T-cell (primary cell): Measurements from ENCODE around the gene IL13. TPM values are rescaled to one million over a fixed set of nuclear protein-coding genes. Genes with fewer than 3 reads are reported as not detected.

Experiments
- ATAC-seq, 4 experiments: fragments of 200-7000 bp in 3 of 4; fragments of 150-1000 bp in 1 of 4; cut with Tn5 transposase; replicated peaks in 1 of 4; 1 replicate in 3 of 4; 2 replicates in 1 of 4; pipeline ENCODE4 v1.10.0; 2021; ENCODE audit warnings: moderate library complexity in 3 of 4, mild to moderate bottlenecking in 2 of 4, moderate number of reproducible peaks in 1 of 4
- CTCF ChIA-PET, 2 donors: fragments of 300-600 bp; sonication (Branson Sonifier 250); formaldehyde crosslinking; loops; one replicate each; lab custom pipeline; 2022; ENCODE audit warnings: antibody characterized with exemption in 2 of 2; lab: Charles Lee
- POLR2A ChIA-PET, 2 donors: fragments of 300-600 bp; sonication (Branson Sonifier 250); formaldehyde crosslinking; loops; one replicate each; lab custom pipeline; 2022; ENCODE audit warnings: antibody characterized with exemption in 2 of 2; lab: Charles Lee
- DNase-seq, 35 experiments: peaks; one replicate each; pipeline versions ENCODE4 v3.0.0 to v3.0.0-alpha.2; 2013 to 2023
- H3K27ac ChIP-seq: one replicate; pipeline ENCODE4 v1.5.1; 2013; ENCODE audit warnings: low read length
- H3K27me3 ChIP-seq, 2 experiments: replicated peaks in 1 of 2; 1 replicate in 1 of 2; 2 replicates in 1 of 2; pipeline versions ENCODE4 v1.6.1 to v1.7.0; 2013; ENCODE audit warnings: low read length in 1 of 2, mixed read lengths in 1 of 2; ENCODE audit not compliant: control insufficient read depth in 2 of 2, insufficient read depth in 2 of 2; ENCODE audit errors: extremely low read depth in 1 of 2
- H3K36me3 ChIP-seq, 2 donors: 1 replicate in 1 of 2; 2 replicates in 1 of 2; pipeline versions ENCODE4 v1.6.1 to v1.7.0; 2013; ENCODE audit warnings: low read length in 1 of 2; ENCODE audit not compliant: control insufficient read depth in 2 of 2, insufficient read depth in 1 of 2; ENCODE audit errors: extremely low read depth in 1 of 2
- H3K4me1 ChIP-seq, 2 experiments: 1 replicate in 1 of 2; 2 replicates in 1 of 2; pipeline versions ENCODE4 v1.6.1 to v1.7.0; 2013; ENCODE audit warnings: low read length in 2 of 2, mixed read lengths in 1 of 2; ENCODE audit not compliant: insufficient read depth in 2 of 2, control insufficient read depth in 1 of 2; ENCODE audit errors: extremely low read depth in 1 of 2
- H3K4me3 ChIP-seq, 2 donors: 1 replicate in 1 of 2; 2 replicates in 1 of 2; pipeline versions ENCODE4 v1.5.1 to v1.7.0; 2013; ENCODE audit warnings: mild to moderate bottlenecking in 2 of 2, low read length in 1 of 2, moderate library complexity in 1 of 2; ENCODE audit not compliant: control insufficient read depth in 1 of 2; ENCODE audit errors: extremely low read depth in 1 of 2
- H3K9me3 ChIP-seq: 2 replicates; pipeline ENCODE4 v1.7.0; 2013
- H3K27ac Mint-ChIP-seq, 2 donors: one replicate each; pipeline ENCODE4 v1.8.0; 2020 to 2021; ENCODE audit warnings: mild to moderate bottlenecking in 2 of 2, mixed read lengths in 2 of 2
- H3K27me3 Mint-ChIP-seq, 2 donors: one replicate each; pipeline ENCODE4 v1.8.0; 2021 to 2022; ENCODE audit warnings: mixed read lengths in 2 of 2
- H3K36me3 Mint-ChIP-seq: one replicate; pipeline ENCODE4 v1.8.0; 2021; ENCODE audit warnings: mixed read lengths
- H3K4me1 Mint-ChIP-seq, 3 donors: one replicate each; pipeline ENCODE4 v1.8.0; 2020 to 2022; ENCODE audit warnings: mixed read lengths in 3 of 3, mild to moderate bottlenecking in 1 of 3
- H3K4me3 Mint-ChIP-seq, 3 donors: one replicate each; pipeline ENCODE4 v1.8.0; 2020 to 2022; ENCODE audit warnings: mild to moderate bottlenecking in 3 of 3, mixed read lengths in 3 of 3, moderate library complexity in 3 of 3
- H3K9me3 Mint-ChIP-seq, 3 donors: one replicate each; pipeline ENCODE4 v1.8.0; 2020 to 2022; ENCODE audit warnings: mixed read lengths in 3 of 3
- WGBS: methylation state at CpG from one replicate; pipeline ENCODE4 v1.1.5; 2013; ENCODE audit warnings: missing lambda C conversion rate; ENCODE audit not compliant: insufficient coverage; 5-methylcytosine and 5-hydroxymethylcytosine counted together
- total RNA-seq, 35 experiments: library from RNA in 6 of 35; stranded (reverse) in 6 of 35; fragments of 120-200 nt in 1 of 35; gene quantifications; one replicate each; pipeline versions ENCODE4 v1.2.1 to v1.2.4 and lab custom pipeline; 2013 to 2026

IL13 gene
- total RNA-seq, 5 donors from 2014 or later (not counting 1 experiment from before 2014, with no cell fraction given), result 0.30 to 1.9 (median 0.44) TPM

GRCh38 chr5:132673488-132673887, 15.5 kb downstream of the IL13 start:
- no CpG with 5 or more reads among the region's 1 CpG for WGBS
- peak overlapping the region in 1 of 2 donors; percentile 16 for H3K27ac Mint-ChIP-seq
- H3K4me3 Mint-ChIP-seq, result no peak overlapping the region
- H3K9me3 ChIP-seq, result no peaks in the 10 kb centered on the region
- H3K27me3 ChIP-seq, result peaks cover 0 to 5% of the 10 kb centered on the region in 2 experiments
- H3K9me3 Mint-ChIP-seq, result no peaks in the 10 kb centered on the region
- H3K4me3 ChIP-seq, result no peak overlapping the region
- no peak overlapping the region for H3K27ac ChIP-seq
- H3K27me3 Mint-ChIP-seq, result no peaks in the 10 kb centered on the region
- ATAC-seq (no peak), DNase-seq (no peak)
- POLR2A ChIA-PET, result no interaction called here
- H3K4me1 Mint-ChIP-seq, result peaks cover 0 to 22% (median 0%) of the 10 kb centered on the region in 3 donors
- no peaks in the 10 kb centered on the region for H3K36me3 ChIP-seq
- CTCF ChIA-PET, result no interaction called here
- H3K4me1 ChIP-seq, result peaks cover 0 to 11% of the 10 kb centered on the region in 2 experiments
- H3K36me3 Mint-ChIP-seq, result no peaks in the 10 kb centered on the region

DNA sequence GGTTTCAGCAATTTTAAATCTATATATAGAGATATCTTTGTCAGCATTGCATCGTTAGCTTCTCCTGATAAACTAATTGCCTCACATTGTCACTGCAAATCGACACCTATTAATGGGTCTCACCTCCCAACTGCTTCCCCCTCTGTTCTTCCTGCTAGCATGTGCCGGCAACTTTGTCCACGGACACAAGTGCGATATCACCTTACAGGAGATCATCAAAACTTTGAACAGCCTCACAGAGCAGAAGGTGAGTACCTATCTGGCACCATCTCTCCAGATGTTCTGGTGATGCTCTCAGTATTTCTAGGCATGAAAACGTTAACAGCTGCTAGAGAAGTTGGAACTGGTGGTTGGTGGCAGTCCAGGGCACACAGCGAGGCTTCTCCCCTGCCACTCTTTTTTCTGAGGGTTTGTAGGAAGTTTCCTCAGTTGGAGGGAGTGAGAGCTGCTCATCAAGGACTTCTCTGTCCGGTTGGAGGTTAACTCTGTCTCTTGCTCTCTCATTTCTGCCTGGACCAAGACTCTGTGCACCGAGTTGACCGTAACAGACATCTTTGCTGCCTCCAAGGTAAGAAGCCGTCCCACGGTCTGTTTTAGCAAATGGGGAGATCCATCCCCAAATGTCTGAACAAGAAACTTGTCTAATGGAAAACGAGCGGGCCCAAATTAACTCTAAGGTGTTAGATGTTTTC, 16.1 kb downstream of the IL13 start, which contains the start of gene IL4:
IL4 (plus strand) TSS at position 51 of the 692 bp plus-strand sequence; CDS start at position 113, 62 bp downstream.
- H3K4me1 Mint-ChIP-seq, result peaks cover 0 to 22% (median 0%) of the 10 kb centered on the region in 3 donors
- POLR2A ChIA-PET, result no interaction called here
- Histone ChIP-seq H3K4me3 (no peak within 1 kb of the TSS), H3K36me3 (no peaks in the 10 kb centered on the region), H3K9me3 (no peaks in the 10 kb centered on the region), H3K4me1 (peaks cover 0 to 11% of the 10 kb centered on the region in 2 experiments), H3K27me3 (peaks cover 0 to 5% of the 10 kb centered on the region in 2 experiments), H3K27ac (no peak within 1 kb of the TSS)
- peak within 1 kb of the TSS; percentile 1 to 57 (median 8) for H3K4me3 Mint-ChIP-seq
- no peak for DNase-seq
- H3K36me3 Mint-ChIP-seq, result no peaks in the 10 kb centered on the region
- no peaks in the 10 kb centered on the region for H3K27me3 Mint-ChIP-seq
- ATAC-seq, result no peak
- no peaks in the 10 kb centered on the region for H3K9me3 Mint-ChIP-seq
- peak within 1 kb of the TSS; percentile 16 to 56 for H3K27ac Mint-ChIP-seq
- WGBS, result 68% methylated on average over 8 of the region's 14 CpGs
- CTCF ChIA-PET, result no interaction called here

DNA sequence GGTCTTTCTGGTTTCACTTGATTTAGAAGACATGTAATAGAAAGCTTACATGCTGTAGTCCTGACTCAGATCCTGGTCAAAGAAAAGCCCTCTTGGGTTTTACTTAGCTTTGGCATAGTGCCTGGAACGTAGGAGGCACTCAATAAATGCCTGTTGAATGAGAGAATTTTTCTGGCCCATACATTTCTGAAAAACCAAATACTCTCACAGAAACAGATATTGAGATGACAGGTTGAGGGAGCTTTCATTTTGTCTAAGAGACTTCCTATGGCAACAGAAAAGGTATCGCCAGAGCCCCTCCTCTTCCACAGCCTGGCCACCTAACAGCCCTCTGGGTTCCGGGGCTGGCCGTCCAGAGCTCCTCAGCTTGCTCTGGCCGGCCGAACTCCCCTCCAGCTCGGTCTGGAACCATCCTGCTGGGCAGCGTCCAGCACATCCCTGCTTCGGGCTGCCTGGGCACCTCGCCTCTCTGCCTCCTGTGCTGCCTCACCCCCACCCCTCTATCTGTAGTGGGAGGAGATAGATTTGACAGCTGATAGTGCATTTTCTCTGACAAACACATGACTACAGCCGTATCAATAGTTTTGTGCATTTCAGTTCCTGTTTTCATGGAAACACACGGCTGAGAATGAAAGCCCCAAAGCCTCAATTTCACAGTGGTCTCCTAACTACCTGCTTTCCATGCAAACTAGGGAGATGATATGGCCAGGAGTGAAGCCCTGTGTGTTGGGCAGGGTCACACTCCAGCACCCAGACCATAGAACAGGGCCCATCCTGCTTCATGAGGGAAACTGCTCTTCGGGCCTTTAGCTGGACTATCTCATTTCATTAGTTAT, 16.9 kb downstream of the IL13 start:
- no peak overlapping the region for H3K4me3 ChIP-seq
- H3K4me3 Mint-ChIP-seq, result peak overlapping the region in 2 of 3 donors; percentile 25 to 57
- H3K36me3 ChIP-seq, result no peaks in the 10 kb centered on the region
- no peaks in the 10 kb centered on the region for H3K27me3 Mint-ChIP-seq
- WGBS, result 60% methylated on average over 2 of the region's 13 CpGs
- no peaks in the 10 kb centered on the region for H3K9me3 Mint-ChIP-seq
- H3K4me1 Mint-ChIP-seq, result peaks cover 0 to 22% (median 0%) of the 10 kb centered on the region in 3 donors
- POLR2A ChIA-PET, result no interaction called here
- no peak overlapping the region for H3K27ac ChIP-seq
- H3K36me3 Mint-ChIP-seq, result no peaks in the 10 kb centered on the region
- ATAC-seq (peak in 3 of 4 experiments; percentile 31 to 66 (median 35)), DNase-seq (no peak)
- no peaks in the 10 kb centered on the region for H3K27me3 ChIP-seq
- CTCF ChIA-PET, result no interaction called here
- peaks cover 0 to 11% of the 10 kb centered on the region in 2 experiments for H3K4me1 ChIP-seq
- H3K27ac Mint-ChIP-seq, result peak overlapping the region; percentile 61 to 62
- H3K9me3 ChIP-seq, result no peaks in the 10 kb centered on the region

DNA sequence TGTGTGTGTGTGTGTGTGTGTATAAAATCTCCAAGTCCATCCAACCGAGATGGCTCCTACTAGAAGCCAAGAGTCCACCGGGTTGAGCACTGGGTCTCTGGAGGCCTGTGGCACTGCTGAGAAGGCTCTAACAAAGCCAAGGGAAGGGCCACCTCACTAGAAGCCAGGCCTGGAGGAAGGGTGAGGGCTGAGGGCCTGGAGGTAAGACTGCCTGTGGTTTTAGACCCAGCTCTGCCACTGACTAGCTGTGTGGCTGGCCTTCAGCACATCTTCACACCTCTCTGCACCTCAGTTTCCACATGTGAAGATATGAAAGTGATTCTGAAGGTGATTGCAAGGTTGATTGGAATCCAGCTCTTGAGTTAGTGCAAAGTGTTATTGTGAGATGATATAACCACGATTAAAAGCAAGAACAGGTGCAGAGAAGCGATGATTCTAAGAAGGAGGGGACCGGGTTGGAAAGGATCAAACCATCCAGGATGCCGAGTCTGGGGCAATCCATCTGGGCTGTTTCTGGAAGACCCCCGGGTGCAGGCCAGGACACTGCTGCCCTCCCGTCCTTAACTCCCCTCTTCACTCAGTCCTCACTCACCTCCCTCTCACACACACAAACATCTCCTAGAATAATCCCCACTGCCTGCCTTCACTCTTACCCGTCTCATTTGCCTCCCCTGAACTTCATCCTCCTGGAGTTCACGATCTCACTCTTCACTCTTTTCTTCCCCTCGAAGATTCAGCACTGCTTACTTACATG, 18.1 kb downstream of the IL13 start:
- Histone ChIP-seq H3K27me3 (no peaks in the 10 kb centered on the region), H3K27ac (no peak overlapping the region), H3K4me3 (no peak overlapping the region), H3K4me1 (peaks cover 0 to 11% of the 10 kb centered on the region in 2 experiments), H3K9me3 (no peaks in the 10 kb centered on the region), H3K36me3 (no peaks in the 10 kb centered on the region)
- no peak overlapping the region for H3K4me3 Mint-ChIP-seq
- ChIA-PET CTCF (no interaction called here), POLR2A (no interaction called here)
- H3K27me3 Mint-ChIP-seq, result no peaks in the 10 kb centered on the region
- H3K9me3 Mint-ChIP-seq, result no peaks in the 10 kb centered on the region
- DNase-seq, result no peak
- ATAC-seq, result no peak
- 82% methylated on average over 4 of the region's 11 CpGs for WGBS
- H3K36me3 Mint-ChIP-seq, result no peaks in the 10 kb centered on the region
- peaks cover 0 to 22% (median 0%) of the 10 kb centered on the region in 3 donors for H3K4me1 Mint-ChIP-seq
- no peak overlapping the region for H3K27ac Mint-ChIP-seq

DNA sequence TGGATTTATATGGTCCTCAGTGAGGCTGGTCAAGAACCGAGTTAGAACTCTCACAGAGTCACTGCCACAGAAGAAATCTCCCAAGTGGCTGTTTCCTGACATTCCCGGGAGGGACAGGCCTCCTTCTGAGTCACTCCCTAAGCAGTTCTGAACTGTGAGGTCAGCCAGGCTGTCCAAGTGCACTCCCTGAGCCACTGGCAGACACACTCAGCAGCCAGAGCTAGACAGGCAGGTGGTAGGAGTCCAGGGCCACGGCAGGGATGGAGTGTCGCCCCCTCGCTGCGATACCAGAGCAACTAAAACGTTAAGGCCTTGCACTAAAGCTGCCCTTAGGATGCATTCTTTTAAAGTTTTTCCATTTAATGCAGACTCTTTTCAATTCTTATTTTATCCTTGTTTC, 19.2 kb downstream of the IL13 start:
- WGBS, result 80% methylated on average over 2 of the region's 7 CpGs
- POLR2A ChIA-PET, result no interaction called here
- Mint-ChIP-seq H3K27me3 (no peaks in the 10 kb centered on the region), H3K36me3 (no peaks in the 10 kb centered on the region), H3K9me3 (no peaks in the 10 kb centered on the region), H3K4me3 (no peak overlapping the region), H3K27ac (no peak overlapping the region), H3K4me1 (peaks cover 0 to 22% (median 0%) of the 10 kb centered on the region in 3 donors)
- no peaks in the 10 kb centered on the region for H3K9me3 ChIP-seq
- no peak overlapping the region for H3K4me3 ChIP-seq
- peaks cover 0 to 11% of the 10 kb centered on the region in 2 experiments for H3K4me1 ChIP-seq
- H3K27ac ChIP-seq, result no peak overlapping the region
- H3K27me3 ChIP-seq, result no peaks in the 10 kb centered on the region
- no peaks in the 10 kb centered on the region for H3K36me3 ChIP-seq
- CTCF ChIA-PET, result no interaction called here
- no peak for ATAC-seq
- DNase-seq, result no peak
